CD4-positive, alpha-beta T cell treated with Interleukin-4 for 1 hour (primary cell): ENCODE data around the gene TRMT2A.
A peak's percentile ranks its signal among the peaks of the same experiment; 100 is the strongest.

ENCODE experiments used
- DNase-seq, 2 donors: peaks; one replicate each; pipeline ENCODE4 v3.0.0-alpha.2; 2020 to 2022

The TRMT2A gene

GRCh38 chr22:20099099-20099711 is 17.8 kb downstream of the TRMT2A start:
- DNase-seq: no peak

GRCh38 chr22:20096574-20097420 is 20.2 kb downstream of the TRMT2A start:
- no peak for DNase-seq

- no peak for DNase-seq
Measured at GRCh38 chr22:20095521-20095920, 21.5 kb downstream of the TRMT2A start.

DNA sequence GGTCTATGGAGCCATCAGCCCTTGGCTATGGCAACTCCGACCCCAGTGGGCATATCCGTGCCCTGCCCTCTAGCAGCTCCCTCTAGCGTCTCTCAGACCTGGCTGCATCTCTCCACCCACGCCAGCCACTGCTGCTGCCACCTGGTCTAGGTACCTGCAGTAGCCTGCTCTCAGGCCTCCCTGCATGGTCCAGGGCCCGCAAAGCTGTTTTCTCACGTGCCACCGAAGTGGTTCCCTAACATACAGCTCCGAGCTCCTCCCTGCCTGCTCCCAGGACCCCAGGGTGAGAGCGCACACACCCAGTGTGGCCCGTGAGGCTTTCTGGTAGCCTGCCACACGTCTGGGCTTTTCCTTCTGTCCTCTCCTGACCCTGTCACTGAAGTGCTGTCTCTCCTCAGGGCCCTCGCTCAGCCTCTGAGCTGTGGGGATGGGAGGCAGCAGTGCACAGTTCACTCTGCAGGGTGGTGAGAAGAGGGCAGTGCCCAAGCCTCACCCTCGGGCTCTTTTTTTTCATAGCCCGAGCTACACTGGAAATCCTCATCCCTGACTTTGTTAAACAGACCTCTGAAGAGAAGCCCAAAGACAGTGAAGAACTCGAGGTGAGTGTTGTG is 22.7 kb downstream of the TRMT2A start:
- no peak for DNase-seq

- DNase-seq: no peak
Measured at GRCh38 chr22:20093418-20094196, 23.4 kb downstream of the TRMT2A start.

GRCh38 chr22:20092477-20092854 is 24.6 kb downstream of the TRMT2A start:
- no peak for DNase-seq

DNA sequence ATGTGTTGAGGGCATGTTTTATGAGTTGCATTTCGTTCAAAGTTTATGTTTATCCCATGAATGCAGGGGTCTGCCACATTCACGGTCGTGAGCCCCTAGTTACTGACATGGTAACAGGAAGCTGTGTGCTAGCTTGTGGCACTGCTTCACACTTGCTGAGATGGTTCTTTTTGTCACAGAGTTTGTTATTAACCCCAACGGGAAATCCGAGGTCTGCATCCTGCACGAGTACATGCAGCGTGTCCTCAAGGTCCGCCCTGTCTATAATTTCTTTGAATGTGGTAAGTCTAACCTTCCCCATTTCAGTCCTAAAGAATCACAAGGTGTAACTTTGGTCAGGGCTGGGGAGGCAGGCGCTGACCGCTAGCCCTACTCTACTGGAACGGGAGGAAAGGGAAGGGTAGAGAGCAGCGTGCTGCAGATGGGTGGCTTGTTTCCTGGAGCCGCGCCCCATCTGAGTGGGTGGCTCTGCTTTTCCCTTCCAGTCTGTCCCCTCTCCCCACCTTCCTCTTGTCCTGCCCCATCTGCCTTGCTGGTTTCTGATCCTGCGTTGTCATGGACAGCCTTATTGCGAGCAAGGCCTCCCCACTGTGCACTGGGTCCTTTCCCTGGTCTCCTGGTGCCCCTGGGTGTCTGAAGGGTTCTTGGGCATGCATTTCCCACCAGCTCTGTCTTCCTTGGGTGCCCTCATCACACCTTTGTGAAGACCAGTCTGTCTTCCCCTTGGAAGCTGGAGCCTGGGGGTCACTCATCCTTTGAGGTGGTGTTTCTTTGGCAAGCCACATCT is 25.1 kb downstream of the TRMT2A start:
- peak in 1 of 2 donors; percentile 36 for DNase-seq

GRCh38 chr22:20090730-20091240 is 26.2 kb downstream of the TRMT2A start:
- DNase-seq: no peak

DNA sequence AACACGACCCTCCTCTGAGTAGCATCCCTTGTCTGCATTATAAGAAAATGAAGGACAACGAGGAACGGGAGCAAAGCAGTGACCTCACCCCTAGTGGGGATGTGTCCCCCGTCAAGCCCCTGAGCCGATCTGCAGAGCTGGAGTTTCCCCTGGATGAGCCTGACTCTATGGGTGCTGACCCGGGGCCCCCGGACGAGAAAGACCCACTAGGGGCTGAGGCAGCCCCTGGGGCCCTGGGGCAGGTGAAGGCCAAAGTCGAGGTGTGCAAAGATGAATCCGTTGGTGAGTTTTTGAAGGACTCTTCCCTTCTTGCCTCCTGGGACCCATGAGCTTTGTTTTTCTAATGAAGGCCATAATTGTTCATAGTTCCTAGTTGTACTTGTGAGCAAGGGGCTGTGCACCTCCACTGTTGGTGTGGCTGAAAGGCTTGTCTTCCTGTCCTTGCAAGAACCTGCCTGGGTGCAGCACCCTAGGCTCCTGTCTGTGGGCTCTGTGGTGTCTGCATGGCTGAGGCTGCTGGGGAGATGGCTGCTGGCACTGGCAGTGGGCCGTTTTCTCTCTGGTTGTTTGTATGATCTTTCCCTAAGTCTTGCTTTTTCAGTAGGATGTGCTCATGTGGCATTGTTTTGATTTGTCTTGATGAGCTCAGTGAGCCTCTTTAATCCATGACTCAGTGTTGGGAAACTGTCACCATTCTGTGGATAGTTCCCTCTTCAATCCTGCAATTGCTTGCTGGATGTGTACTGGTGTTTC is 26.9 kb downstream of the TRMT2A start:
- no peak for DNase-seq

DNA sequence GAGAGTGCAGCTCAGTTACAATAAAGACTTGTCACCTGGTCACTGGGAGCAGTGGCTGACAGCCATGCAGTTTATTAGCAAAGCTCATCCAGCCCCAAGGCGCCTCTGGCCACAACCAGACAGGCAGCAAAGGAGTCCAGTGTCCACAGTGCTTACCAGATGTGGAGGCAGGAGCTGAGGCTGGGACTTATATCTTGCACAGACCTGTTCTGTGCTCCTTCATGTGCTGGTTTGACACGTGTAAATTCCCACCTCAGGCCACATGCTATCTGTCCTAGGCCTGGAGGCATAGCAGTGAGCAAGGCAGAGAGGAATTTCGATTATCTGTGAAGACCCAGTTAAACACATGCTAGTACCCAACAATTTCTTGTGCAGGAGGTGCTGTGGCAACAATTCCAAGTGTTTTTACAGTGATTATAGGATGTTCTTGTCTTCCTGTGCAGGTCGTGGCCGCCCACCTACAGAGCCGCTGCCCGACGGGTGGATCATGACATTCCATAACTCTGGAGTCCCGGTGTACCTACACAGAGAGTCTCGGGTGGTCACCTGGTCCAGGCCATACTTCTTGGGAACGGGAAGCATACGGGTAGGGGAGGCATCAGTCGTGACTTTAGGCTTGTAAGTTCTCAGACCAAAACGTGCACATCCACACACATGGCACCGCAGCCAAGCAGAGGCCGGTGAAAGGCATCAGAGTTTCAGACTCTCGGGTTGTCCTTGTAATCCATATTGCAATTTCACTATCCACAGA is 27.6 kb downstream of the TRMT2A start:
- DNase-seq: no peak

DNA sequence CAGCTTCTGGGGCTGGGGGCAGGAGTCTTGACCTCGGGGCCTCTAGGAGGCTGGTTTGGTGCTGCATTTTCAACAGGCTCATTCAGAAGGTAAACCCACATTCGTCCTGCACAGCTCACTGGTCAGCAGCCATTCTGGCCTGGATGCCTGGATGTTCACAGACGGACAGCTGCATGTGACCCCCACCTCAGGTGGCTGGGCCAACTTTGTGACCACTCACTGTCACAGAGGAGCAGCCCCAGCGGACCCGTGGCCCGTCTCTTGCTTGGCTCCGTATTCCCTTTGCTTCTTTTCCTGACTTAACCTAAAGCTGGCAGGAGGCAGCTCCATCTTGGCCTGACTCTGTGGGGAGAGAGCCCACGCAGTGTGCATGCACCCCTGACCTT is 28.8 kb downstream of the TRMT2A start:
- DNase-seq: no peak

DNA sequence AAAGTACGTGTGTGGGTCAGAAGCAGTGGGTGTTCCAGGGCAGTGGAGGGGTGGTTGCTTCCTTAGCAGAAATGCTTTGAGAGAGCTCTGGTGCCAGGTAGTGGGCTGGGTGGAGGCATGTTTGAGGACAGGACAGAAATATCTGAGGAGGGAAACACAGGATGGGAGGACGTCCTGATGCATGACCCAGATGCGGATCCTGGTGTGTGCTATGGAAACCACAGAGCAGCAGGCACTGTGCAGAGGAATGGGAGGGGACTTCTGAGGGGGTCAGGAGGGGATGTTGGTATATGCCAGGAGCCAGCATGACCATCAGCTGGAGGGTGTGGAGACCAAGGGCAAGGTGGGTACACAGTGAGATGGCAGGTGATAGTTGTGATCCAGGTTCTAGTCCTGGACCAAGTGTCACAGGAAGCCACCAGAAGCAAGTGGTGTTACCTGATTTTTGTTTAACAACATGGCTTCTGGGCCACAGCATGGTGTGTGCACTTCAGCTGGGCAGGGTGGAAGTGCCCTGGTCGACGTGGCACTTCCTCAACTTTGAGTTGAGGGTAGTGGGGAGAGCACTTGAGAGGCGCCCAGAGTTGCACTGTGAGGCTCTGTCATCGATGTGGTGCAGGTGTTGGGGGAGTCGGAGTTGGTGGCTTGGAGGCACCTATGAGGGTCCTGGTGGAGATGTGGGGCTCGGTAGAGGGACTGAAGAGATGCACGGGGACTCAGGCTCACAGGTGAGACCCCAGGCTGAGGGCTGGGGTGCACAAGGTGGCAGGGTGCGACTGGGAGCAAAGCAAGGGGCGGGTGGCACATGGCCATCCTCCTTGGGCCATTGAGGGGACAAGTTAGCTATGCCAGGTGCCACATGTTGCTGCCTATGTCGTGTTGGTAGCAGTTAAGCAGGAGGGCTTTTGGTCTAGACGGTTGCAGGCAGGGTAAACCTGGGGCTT is 29.4 kb downstream of the TRMT2A start:
- DNase-seq: no peak

- DNase-seq: no peak
Measured at GRCh38 chr22:20086763-20087162, 30.3 kb downstream of the TRMT2A start.

DNA sequence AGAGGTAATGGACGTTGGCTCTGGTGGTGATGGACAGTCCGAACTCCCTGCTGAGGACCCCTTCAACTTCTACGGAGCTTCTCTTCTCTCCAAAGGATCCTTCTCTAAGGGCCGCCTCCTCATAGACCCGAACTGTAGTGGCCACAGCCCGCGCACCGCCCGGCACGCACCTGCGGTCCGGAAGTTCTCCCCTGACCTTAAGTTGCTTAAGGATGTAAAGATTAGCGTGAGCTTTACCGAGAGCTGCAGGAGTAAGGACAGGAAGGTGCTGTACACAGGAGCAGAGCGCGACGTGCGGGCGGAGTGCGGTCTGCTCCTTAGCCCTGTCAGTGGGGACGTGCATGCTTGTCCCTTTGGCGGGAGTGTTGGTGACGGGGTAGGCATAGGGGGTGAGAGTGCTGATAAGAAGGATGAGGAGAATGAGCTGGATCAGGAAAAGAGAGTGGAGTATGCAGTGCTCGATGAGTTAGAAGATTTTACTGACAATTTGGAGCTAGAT is 30.9 kb downstream of the TRMT2A start:
- DNase-seq: no peak

- no peak for DNase-seq
Measured at GRCh38 chr22:20085651-20086050, 31.4 kb downstream of the TRMT2A start.

DNA sequence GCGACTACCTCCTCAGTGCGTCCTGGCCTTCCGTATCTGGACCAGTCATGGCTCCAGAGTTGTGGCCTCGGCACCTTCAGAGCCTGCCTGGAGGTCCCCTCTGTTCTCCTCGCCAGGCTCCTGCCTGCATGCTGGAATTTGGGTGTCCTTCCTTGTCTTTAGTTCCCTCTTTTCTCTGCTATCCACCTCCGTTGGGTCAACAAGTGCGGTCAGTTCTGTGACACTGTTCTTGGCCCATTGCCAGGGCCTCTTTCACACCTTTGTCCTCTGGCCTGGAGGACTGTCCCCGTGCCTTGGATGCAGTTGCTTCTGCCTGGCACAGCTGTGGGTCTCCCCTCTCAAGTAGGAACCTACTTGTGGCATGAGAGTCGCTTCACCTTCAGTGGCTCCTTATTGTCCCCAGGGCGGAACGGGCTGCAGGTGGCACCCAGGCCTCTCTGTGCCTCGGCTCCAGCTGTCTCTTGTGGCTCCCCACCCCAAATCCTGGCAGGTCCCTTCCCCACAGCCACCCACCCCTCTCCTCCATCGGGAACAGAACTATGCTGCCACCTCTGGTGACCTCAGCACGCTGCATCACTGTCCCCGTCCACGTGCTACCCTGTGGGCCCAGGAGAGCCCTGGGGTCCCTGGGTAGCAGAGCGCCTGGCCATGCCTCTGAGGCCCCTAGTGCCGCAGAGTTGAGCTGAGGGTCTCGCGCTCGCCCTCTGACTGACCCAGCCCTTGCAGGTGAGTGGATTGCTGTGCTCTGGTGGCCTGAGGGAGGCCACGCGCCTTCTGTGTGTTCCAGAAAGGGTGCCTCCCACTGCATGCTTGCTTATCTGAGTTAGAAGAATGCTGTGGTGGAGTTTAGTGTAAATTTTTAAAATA is 32.2 kb downstream of the TRMT2A start:
- no peak for DNase-seq

DNA sequence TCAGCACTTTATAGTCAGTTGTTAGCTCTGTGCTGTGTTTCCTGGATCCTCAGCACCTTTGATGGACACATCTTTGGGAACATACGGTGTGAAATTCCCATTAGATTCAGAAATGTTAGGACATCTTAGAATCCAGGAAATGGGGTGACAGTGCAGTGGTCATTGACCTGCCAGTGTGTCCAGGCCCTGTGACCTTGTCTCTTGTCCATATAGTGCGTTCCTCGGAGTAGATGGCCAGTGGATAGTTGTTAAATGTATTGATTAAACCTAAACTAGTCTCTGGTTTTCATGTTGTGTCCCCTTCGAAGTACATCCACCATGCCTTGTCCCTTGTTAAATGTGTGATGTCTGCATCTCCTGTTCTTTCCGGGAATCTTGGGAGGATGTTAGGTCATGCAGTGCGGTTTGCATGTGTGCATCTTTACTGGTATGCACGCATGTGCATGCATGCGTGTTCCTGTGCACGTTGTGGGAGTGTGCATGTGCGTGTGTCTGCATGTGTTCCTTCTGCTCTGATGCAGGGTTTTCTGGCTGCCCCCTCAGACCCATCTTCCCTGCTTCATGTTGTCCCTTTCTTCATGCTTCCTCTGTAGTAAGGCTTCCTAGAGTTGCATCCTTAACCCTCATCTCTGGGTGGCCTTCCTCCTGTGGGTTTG is 33.0 kb downstream of the TRMT2A start:
- no peak for DNase-seq
